Pancreas (tissue), 10 donors: ENCODE measurements around the gene MT4. TPM values are rescaled to one million over a fixed set of nuclear protein-coding genes. Genes with fewer than 3 reads are reported as not detected.

Experiments
- ATAC-seq, 4 donors: fragments of 200-7000 bp; cut with Tn5 transposase; one replicate each; pipeline versions ENCODE4 v1.8.0 to v1.9.1; 2020; ENCODE audit warnings: mild to moderate bottlenecking in 4 of 4, moderate library complexity in 4 of 4
- DNase-seq, 6 donors: peaks; one replicate each; pipeline ENCODE4 v3.0.0-alpha.2; 2020
- FAIRE-seq: peaks from 2 replicates; lab custom pipeline; 2012; peaks lifted over from hg19 to GRCh38; lab: Jason Lieb, UNC
- H3K27ac ChIP-seq, 4 donors: fragments of 200-600 bp; sonication (generic); 1 replicate in 3 of 4; 2 replicates in 1 of 4; pipeline versions ENCODE4 v1.5.0 to v1.8.0; 2020
- H3K27me3 ChIP-seq, 4 donors: fragments of 200-600 bp; one replicate each; pipeline ENCODE4 v1.8.0; 2021
- H3K36me3 ChIP-seq, 3 donors: fragments of 200-600 bp; sonication (generic) in 1 of 3; one replicate each; pipeline versions ENCODE4 v1.5.0 to v1.8.0; 2020 to 2021
- H3K4me1 ChIP-seq, 3 donors: fragments of 200-600 bp; one replicate each; pipeline ENCODE4 v1.8.0; 2021
- H3K4me3 ChIP-seq, 4 donors: fragments of 200-600 bp; sonication (generic) in 2 of 4; one replicate each; pipeline versions ENCODE4 v1.5.0 to v1.8.0; 2020 to 2021
- H3K9me3 ChIP-seq, 4 donors: fragments of 200-600 bp; one replicate each; pipeline ENCODE4 v1.8.0; 2021
- CTCF ChIP-seq, 4 donors: fragments of 200-600 bp; sonication (generic) in 3 of 4; IDR thresholded peaks; one replicate each; pipeline versions ENCODE4 v1.5.0 to v1.8.0; 2021; ENCODE audit warnings: antibody characterized with exemption in 4 of 4
- WGBS, 2 donors: extraction: QIAGEN DNeasy Blood & Tissue Kit; methylation state at CpG; one replicate each; pipeline ENCODE4 v1.1.7; 2013; 5-methylcytosine and 5-hydroxymethylcytosine counted together
- intact Hi-C, 3 donors: fragments of 100-400 bp; cut with DNase I; formaldehyde crosslinking; loops; one replicate each; pipeline versions ENCODE4 v1.11.1 to v1.14.2; 2022
- polyA plus RNA-seq, 2 donors: library from polyadenylated mRNA; stranded (reverse); fragments of 200-250 nt; gene quantifications; one replicate each; pipeline ENCODE4 v1.2.3, GENCODE V29; 2013
- total RNA-seq, 6 donors: library from RNA; stranded (reverse); fragmentation: NEBNext Ultra II Directional in 4 of 6; extraction: Animal tissue kit (Norgen Biotek cat#: 25700) in 4 of 6; gene quantifications; one replicate each; pipeline versions ENCODE4 v1.2.1 to v1.2.4, GENCODE V29; 2021 to 2023
- donor health status: healthy with polysubstance abuse.
- donor health status: DM: no; HTN: no; CAD: no; lungs with moderate emphysema.
- donor health status: DM: no; HTN: no; CAD: no.
- donor health status: control.
- donor health status: control.
- donor health status: Bipolar disorder and iron deficiency.
- donor health status: DM: yes; HTN: yes; CAD: no.
- donor health status: DM: no; HTN: no; CAD: no.
- donor health status: DM: no; HTN: no; CAD: no.
- donor health status: DM: yes; HTN: yes; CAD: no.

The MT4 gene
- total and polyA plus RNA-seq, 8 donors, result not detected

GRCh38 chr16:56608043-56608875 is 43.4 kb downstream of the MT4 start, which contains the start of gene MT2A:
TSS of gene MT2A (plus strand) at chr16:56608584. CDS start at chr16:56608656, 72 bp downstream.
- intact Hi-C loops, result no loop called here
- no peaks in the 10 kb centered on the region for H3K36me3 ChIP-seq
- peak; percentile 86 to 92 (median 92) for ATAC-seq
- no peak for TF ChIP-seq CTCF (IDR thresholded peaks at IDR 0.05)
- no peak for FAIRE-seq
- peak within 1 kb of the TSS; percentile 78 to 94 (median 90) for H3K27ac ChIP-seq
- H3K4me1 ChIP-seq, result peaks cover 0 to 20% (median 0%) of the 10 kb centered on the region in 3 donors
- peak; percentile 94 to 97 (median 95) for DNase-seq
- WGBS, 2 donors, result 3 to 4% methylated on average over 53 to 62 of the region's 62 CpGs
- peak within 1 kb of the TSS; percentile 43 to 56 (median 50) for H3K4me3 ChIP-seq
- H3K9me3 ChIP-seq, result no peaks in the 10 kb centered on the region
- no peaks in the 10 kb centered on the region for H3K27me3 ChIP-seq

GRCh38 chr16:56608876-56609462 is 44.1 kb downstream of the MT4 start:
- no peaks in the 10 kb centered on the region for H3K27me3 ChIP-seq
- H3K4me3 ChIP-seq, result peak overlapping the region; percentile 43 to 56 (median 50)
- H3K4me1 ChIP-seq, result peaks cover 0 to 20% (median 0%) of the 10 kb centered on the region in 3 donors
- 0 to 1% methylated on average over 21 of the region's 21 CpGs for WGBS, 2 donors
- peak in 4 of 6 donors; percentile 22 to 61 (median 33) for DNase-seq
- peak overlapping the region; percentile 78 to 94 (median 90) for H3K27ac ChIP-seq
- FAIRE-seq, result no peak
- H3K36me3 ChIP-seq, result no peaks in the 10 kb centered on the region
- H3K9me3 ChIP-seq, result no peaks in the 10 kb centered on the region
- peak; percentile 0 to 21 (median 4) for ATAC-seq
- intact Hi-C loops, result no loop called here
- no peak for TF ChIP-seq CTCF (IDR thresholded peaks at IDR 0.05)

- no peak for TF ChIP-seq CTCF (IDR thresholded peaks at IDR 0.05)
- intact Hi-C loops, result no loop called here
- Histone ChIP-seq H3K4me1 (peaks cover 0 to 20% (median 0%) of the 10 kb centered on the region in 3 donors), H3K36me3 (no peaks in the 10 kb centered on the region), H3K27ac (peak overlapping the region; percentile 78 to 94 (median 90)), H3K27me3 (no peaks in the 10 kb centered on the region), H3K9me3 (no peaks in the 10 kb centered on the region), H3K4me3 (peak overlapping the region; percentile 43 to 56 (median 50))
- DNase-seq, result peak in 4 of 6 donors; percentile 46 to 87 (median 63)
- no peak for FAIRE-seq
- ATAC-seq, result peak; percentile 12 to 58 (median 32)
- 0 to 1% methylated on average over 6 of the region's 6 CpGs for WGBS, 2 donors
Measured at GRCh38 chr16:56609463-56609921, 44.6 kb downstream of the MT4 start.

GRCh38 chr16:56610017-56610608 is 45.2 kb downstream of the MT4 start:
- intact Hi-C loops, result no loop called here
- Histone ChIP-seq H3K36me3 (no peaks in the 10 kb centered on the region), H3K9me3 (no peaks in the 10 kb centered on the region), H3K27ac (peak overlapping the region; percentile 78 to 94 (median 90)), H3K4me3 (peak overlapping the region in 1 of 4 donors; percentile 56), H3K4me1 (peaks cover 0 to 20% (median 0%) of the 10 kb centered on the region in 3 donors), H3K27me3 (no peaks in the 10 kb centered on the region)
- TF ChIP-seq CTCF (IDR thresholded peaks at IDR 0.05), result no peak
- DNase-seq (peak in 2 of 6 donors; percentile 18 to 41), FAIRE-seq (no peak), ATAC-seq (peak in 1 of 4 donors; percentile 6)
- 13 to 20% methylated on average over 10 of the region's 10 CpGs for WGBS, 2 donors
